ENCODE results near the gene RNF213.
"Not testable (repeated sequence)": the region's sequence is repeated elsewhere in the genome, so short reads cannot be mapped to it uniquely, and the experiment has no call there.

RNF213 gene

GRCh38 chr17:80252871-80253270 lies 7.8 kb upstream of the RNF213 start:
- TF ChIP-seq, protein P1, sequence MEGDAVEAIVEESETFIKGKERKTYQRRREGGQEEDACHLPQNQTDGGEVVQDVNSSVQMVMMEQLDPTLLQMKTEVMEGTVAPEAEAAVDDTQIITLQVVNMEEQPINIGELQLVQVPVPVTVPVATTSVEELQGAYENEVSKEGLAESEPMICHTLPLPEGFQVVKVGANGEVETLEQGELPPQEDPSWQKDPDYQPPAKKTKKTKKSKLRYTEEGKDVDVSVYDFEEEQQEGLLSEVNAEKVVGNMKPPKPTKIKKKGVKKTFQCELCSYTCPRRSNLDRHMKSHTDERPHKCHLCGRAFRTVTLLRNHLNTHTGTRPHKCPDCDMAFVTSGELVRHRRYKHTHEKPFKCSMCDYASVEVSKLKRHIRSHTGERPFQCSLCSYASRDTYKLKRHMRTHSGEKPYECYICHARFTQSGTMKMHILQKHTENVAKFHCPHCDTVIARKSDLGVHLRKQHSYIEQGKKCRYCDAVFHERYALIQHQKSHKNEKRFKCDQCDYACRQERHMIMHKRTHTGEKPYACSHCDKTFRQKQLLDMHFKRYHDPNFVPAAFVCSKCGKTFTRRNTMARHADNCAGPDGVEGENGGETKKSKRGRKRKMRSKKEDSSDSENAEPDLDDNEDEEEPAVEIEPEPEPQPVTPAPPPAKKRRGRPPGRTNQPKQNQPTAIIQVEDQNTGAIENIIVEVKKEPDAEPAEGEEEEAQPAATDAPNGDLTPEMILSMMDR (IDR thresholded peaks at IDR 0.05; ENCODE audit: borderline replicate concordance, insufficient read depth, low read depth, low read length) = peak; percentile 64
- no peak overlapping the region for H3K4me3 ChIP-seq (ENCODE audit: low read depth, low read length)

DNA sequence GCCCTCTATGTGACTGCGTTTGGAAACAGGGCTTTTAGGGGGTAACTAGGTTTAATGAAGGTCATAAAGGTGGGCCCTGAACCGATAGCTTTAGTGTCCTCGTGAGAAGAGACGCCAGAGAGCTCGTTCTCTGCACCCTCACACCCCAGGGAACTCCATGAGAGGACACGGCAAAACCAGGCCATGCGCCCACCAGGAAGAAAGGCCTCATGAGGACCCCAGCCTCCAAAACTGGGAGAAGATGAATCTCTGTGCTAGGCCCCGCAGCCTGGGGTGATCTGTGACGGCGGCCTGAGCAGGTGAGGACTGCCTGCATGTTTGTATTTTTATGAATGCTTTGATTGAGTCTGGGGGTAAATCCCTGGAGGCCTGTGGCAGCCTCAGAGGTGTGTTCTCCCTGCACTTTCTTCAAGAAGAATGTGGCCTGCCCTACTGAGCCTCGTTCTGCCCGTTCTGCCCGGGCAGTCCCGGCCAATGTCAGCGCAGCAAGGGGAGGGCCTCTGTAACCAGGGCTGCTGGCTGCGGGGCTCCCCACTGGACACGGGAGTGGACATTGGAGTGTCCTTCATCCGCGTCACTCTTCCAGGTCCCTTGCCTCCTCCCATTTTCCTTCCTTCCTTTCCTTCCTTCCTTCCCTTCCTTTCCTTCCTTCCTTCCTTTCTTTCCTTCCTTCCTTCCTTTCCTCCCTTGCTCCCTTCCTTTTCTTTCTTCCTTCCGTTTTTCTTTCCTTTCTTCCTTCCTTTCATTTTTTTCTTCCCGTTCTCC lies 6.8 kb upstream of the RNF213 start:
- no peak overlapping the region for H3K4me3 ChIP-seq (ENCODE audit: low read depth, low read length)
- TF ChIP-seq, protein P1 (IDR thresholded peaks at IDR 0.05; ENCODE audit: borderline replicate concordance, insufficient read depth, low read depth, low read length) = no peak

GRCh38 chr17:80254396-80255251 lies 6.0 kb upstream of the RNF213 start:
- TF ChIP-seq, protein P1 (IDR thresholded peaks at IDR 0.05; ENCODE audit: borderline replicate concordance, insufficient read depth, low read depth, low read length) = no peak
- no peak overlapping the region for H3K4me3 ChIP-seq (ENCODE audit: low read depth, low read length)

GRCh38 chr17:80256034-80256350 lies 4.7 kb upstream of the RNF213 start:
- TF ChIP-seq, protein P1 (IDR thresholded peaks at IDR 0.05; ENCODE audit: borderline replicate concordance, insufficient read depth, low read depth, low read length) = no peak
- H3K4me3 ChIP-seq (ENCODE audit: low read depth, low read length) = no peak overlapping the region

GRCh38 chr17:80257716-80258213 lies 2.9 kb upstream of the RNF213 start:
- TF ChIP-seq, protein P1 (IDR thresholded peaks at IDR 0.05; ENCODE audit: borderline replicate concordance, insufficient read depth, low read depth, low read length) = no peak
- no peak overlapping the region for H3K4me3 ChIP-seq (ENCODE audit: low read depth, low read length)

- not testable (repeated sequence) for H3K4me3 ChIP-seq (ENCODE audit: low read depth, low read length)
These were observed 2.4 kb upstream of the RNF213 start for GRCh38 chr17:80258296-80258695.

DNA sequence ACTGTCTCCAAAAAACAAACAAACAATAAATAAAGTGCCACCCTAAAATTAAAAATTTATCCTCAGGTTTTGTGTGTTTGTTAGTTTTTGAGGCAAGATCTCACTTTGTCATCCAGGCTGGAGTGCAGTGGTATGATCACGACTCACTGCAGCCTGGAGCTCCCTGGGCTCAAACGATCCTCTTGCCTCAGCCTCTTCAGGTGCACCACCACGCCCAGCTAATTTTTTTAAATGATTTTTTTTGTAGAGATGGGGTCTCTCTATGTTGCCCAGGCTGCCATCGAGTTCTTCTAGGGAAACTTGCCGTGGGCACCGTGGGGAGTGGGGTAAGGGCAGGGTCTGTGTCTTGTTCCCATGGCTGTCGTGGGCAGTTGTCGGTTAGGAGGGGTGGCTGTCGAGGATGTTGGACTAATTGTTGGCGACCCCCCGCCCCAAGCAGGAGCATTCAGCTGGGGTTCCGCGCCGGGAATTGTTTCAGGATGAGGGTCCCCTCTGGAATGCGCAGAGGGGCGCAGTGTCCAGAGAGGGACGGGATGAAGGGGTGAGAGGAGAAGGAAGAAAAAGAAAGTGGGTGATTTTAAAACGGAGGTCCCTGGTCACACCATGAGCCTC lies 1.1 kb upstream of the RNF213 start:
- TF ChIP-seq, protein P1 (IDR thresholded peaks at IDR 0.05; ENCODE audit: borderline replicate concordance, insufficient read depth, low read depth, low read length) = no peak
- peak overlapping the region; percentile 44 for H3K4me3 ChIP-seq (ENCODE audit: low read depth, low read length)

All from GM12875 (cell line).